A673 (cell line): ENCODE measurements around the gene TRAF5. TPM values are rescaled to one million over a fixed set of nuclear protein-coding genes. Genes with fewer than 3 reads are reported as not detected.
A peak's percentile ranks its signal among the peaks of the same experiment; 100 is the strongest.

Experiments
- BruUV-seq: library from RNA; stranded (reverse); fragments of 400-500 nt; replicated peaks from 2 replicates; lab custom pipeline; 2021; lab: Mats Ljungman, UMichigan
- CTCF ChIA-PET: fragments of 300-600 bp; sonication (Branson Sonifier 250); formaldehyde crosslinking; loops from one replicate; lab custom pipeline; 2022; ENCODE audit warnings: antibody characterized with exemption; lab: Charles Lee
- POLR2A ChIA-PET: fragments of 300-600 bp; sonication (Branson Sonifier 250); formaldehyde crosslinking; loops from one replicate; lab custom pipeline; 2022; ENCODE audit warnings: antibody characterized with exemption; ENCODE audit not compliant: low non-redundant PET; lab: Charles Lee
- DNase-seq: peaks from one replicate; pipeline ENCODE4 v3.0.0-alpha.2; 2015; ENCODE audit warnings: low spot score
- H3K27ac ChIP-seq: fragments of 200-600 bp; sonication (generic); 2 replicates; pipeline ENCODE4 v1.5.1; 2016; ENCODE audit warnings: mixed run types, low read depth, mild to moderate bottlenecking, mixed read lengths, antibody characterized with exemption, low read length; ENCODE audit not compliant: poor library complexity, severe bottlenecking
- H3K27me3 ChIP-seq: fragments of 200-600 bp; sonication (generic); replicated peaks from 2 replicates; pipeline ENCODE4 v1.6.1; 2017; ENCODE audit warnings: mixed run types, low read depth, mild to moderate bottlenecking, mixed read lengths, antibody characterized with exemption, low read length; ENCODE audit not compliant: insufficient read depth, poor library complexity
- H3K36me3 ChIP-seq: fragments of 200-600 bp; sonication (generic); 2 replicates; pipeline ENCODE4 v1.6.1; 2016; ENCODE audit warnings: mixed run types, mild to moderate bottlenecking, mixed read lengths, antibody characterized with exemption, low read length; ENCODE audit not compliant: insufficient read depth, poor library complexity, severe bottlenecking
- H3K4me1 ChIP-seq: fragments of 200-600 bp; sonication (generic); 2 replicates; pipeline ENCODE4 v1.6.1; 2017; ENCODE audit warnings: mixed run types, mild to moderate bottlenecking, mixed read lengths, antibody characterized with exemption, low read length; ENCODE audit not compliant: insufficient read depth, poor library complexity, severe bottlenecking
- H3K4me3 ChIP-seq: fragments of 200-600 bp; sonication (generic); 2 replicates; pipeline ENCODE4 v1.5.1; 2016; ENCODE audit warnings: low read depth, mixed run types, mild to moderate bottlenecking, mixed read lengths, low read length; ENCODE audit not compliant: poor library complexity, severe bottlenecking
- H3K9me3 ChIP-seq: fragments of 200-600 bp; sonication (generic); 2 replicates; pipeline ENCODE4 v1.6.1; 2016; ENCODE audit warnings: mixed run types, low read depth, mild to moderate bottlenecking, mixed read lengths, antibody characterized with exemption, low read length; ENCODE audit not compliant: poor library complexity, severe bottlenecking
- CTCF ChIP-seq: fragments of 300-800, 200-600 bp; sonication (generic); conservative IDR thresholded peaks from 2 replicates; pipeline ENCODE4 v1.5.1; 2017; ENCODE audit warnings: low read depth, mild to moderate bottlenecking, antibody characterized with exemption, low read length, moderate library complexity, mixed read lengths
- EZH2 ChIP-seq: fragments of 200-600 bp; sonication (generic); IDR thresholded peaks from 2 replicates; pipeline ENCODE4 v1.6.1; 2017; ENCODE audit warnings: borderline replicate concordance, low read depth, mild to moderate bottlenecking, mixed read lengths, antibody characterized with exemption, low read length; ENCODE audit not compliant: poor library complexity, severe bottlenecking
- intact Hi-C: fragments of 100-400 bp; cut with micrococcal nuclease; formaldehyde crosslinking; loops from one replicate; pipeline ENCODE4 v1.10.0; 2022; ENCODE audit not compliant: unreplicated experiment
- total RNA-seq: library from RNA; stranded (reverse); gene quantifications from 2 replicates; pipeline ENCODE4 v1.2.3, GENCODE V29; 2021

Gene TRAF5
- total RNA-seq, 1 experiment from 2014 or later = 7.1 TPM

- TF ChIP-seq EZH2 = no peak
- no peak for TF ChIP-seq CTCF
- Histone ChIP-seq H3K4me3 (peak overlapping the region; percentile 72), H3K27me3 (no peaks in the 10 kb centered on the region), H3K9me3 (no peaks in the 10 kb centered on the region), H3K36me3 (no peaks in the 10 kb centered on the region), H3K27ac (no peak overlapping the region), H3K4me1 (no peaks in the 10 kb centered on the region)
- POLR2A ChIA-PET = no interaction called here
- intact Hi-C loops = no loop called here
- BruUV-seq = no TSS peak
- CTCF ChIA-PET = interaction anchor here (0.6 kb wide), 1 partner anchor 75 kb away, joined by 3 read pairs; no protein-coding TSS in a partner anchor
- DNase-seq = no peak
These were observed 801 bp downstream of the TRAF5 start for GRCh38 chr1:211327346-211327921.

GRCh38 chr1:211328084-211328694 is 1.6 kb downstream of the TRAF5 start:
- no peaks in the 10 kb centered on the region for H3K36me3 ChIP-seq
- ChIA-PET CTCF (interaction anchor here (0.6 kb wide), 1 partner anchor 9 kb away, joined by 3 read pairs; no protein-coding TSS in a partner anchor), POLR2A (no interaction called here)
- TF ChIP-seq EZH2 (no peak), CTCF (no peak)
- H3K27me3 ChIP-seq = no peaks in the 10 kb centered on the region
- intact Hi-C loops = no loop called here
- no peaks in the 10 kb centered on the region for H3K9me3 ChIP-seq
- no peaks in the 10 kb centered on the region for H3K4me1 ChIP-seq
- no peak overlapping the region for H3K27ac ChIP-seq
- TSS peak; percentile 32 for BruUV-seq
- DNase-seq = no peak
- no peak overlapping the region for H3K4me3 ChIP-seq

GRCh38 chr1:211328866-211329475 is 2.3 kb downstream of the TRAF5 start:
- TF ChIP-seq CTCF = no peak
- no peak for TF ChIP-seq EZH2
- intact Hi-C loops = no loop called here
- H3K4me3 ChIP-seq = no peak overlapping the region
- ChIA-PET POLR2A (no interaction called here), CTCF (no interaction called here)
- H3K4me1 ChIP-seq = no peaks in the 10 kb centered on the region
- H3K9me3 ChIP-seq = no peaks in the 10 kb centered on the region
- peak; percentile 35 for DNase-seq
- H3K27ac ChIP-seq = no peak overlapping the region
- no peaks in the 10 kb centered on the region for H3K27me3 ChIP-seq
- H3K36me3 ChIP-seq = no peaks in the 10 kb centered on the region
- BruUV-seq = no TSS peak
